NCI-H82 treated with DMSO at 0.1 percent for 48 hours (cell line): ENCODE results near the gene MRPL58.
A peak's percentile ranks its signal among the peaks of the same experiment; 100 is the strongest.
"Not testable (repeated sequence)": the region's sequence is repeated elsewhere in the genome, so short reads cannot be mapped to it uniquely, and the experiment has no call there.

Source experiments
- DNase-seq: peaks from one replicate; lab custom pipeline; 2025; ENCODE audit not compliant: unreplicated experiment; lab: John Stamatoyannopoulos, UW

The MRPL58 gene

GRCh38 chr17:75012096-75012345 is 449 bp upstream of the MRPL58 start:
- no peak for DNase-seq

- no peak for DNase-seq
These were observed 656 bp downstream of the MRPL58 start for GRCh38 chr17:75013092-75013559.

- no peak for DNase-seq
These were observed 6.7 kb downstream of the MRPL58 start for GRCh38 chr17:75019146-75019545.

GRCh38 chr17:75019710-75020109 is 7.2 kb downstream of the MRPL58 start:
- DNase-seq: peak; percentile 40

GRCh38 chr17:75020331-75021110 is 8.1 kb downstream of the MRPL58 start:
- DNase-seq: no peak

GRCh38 chr17:75024686-75025397 is 12.4 kb downstream of the MRPL58 start:
- no peak for DNase-seq

- not testable (repeated sequence) for DNase-seq
These were observed 12.9 kb downstream of the MRPL58 start for GRCh38 chr17:75025398-75025734.

GRCh38 chr17:75026650-75027049 is 14.2 kb downstream of the MRPL58 start:
- DNase-seq: not testable (repeated sequence)

GRCh38 chr17:75030161-75030560 is 17.7 kb downstream of the MRPL58 start:
- no peak for DNase-seq

- DNase-seq: peak; percentile 91
These were observed 19.7 kb downstream of the MRPL58 start for GRCh38 chr17:75031972-75032719.

GRCh38 chr17:75032720-75033280 is 20.3 kb downstream of the MRPL58 start:
- no peak for DNase-seq

- DNase-seq: peak; percentile 79
These were observed 21.1 kb downstream of the MRPL58 start for GRCh38 chr17:75033346-75034235.

GRCh38 chr17:75034236-75034908 is 21.9 kb downstream of the MRPL58 start:
- peak; percentile 83 for DNase-seq

GRCh38 chr17:75036643-75037268 is 24.3 kb downstream of the MRPL58 start:
- no peak for DNase-seq

- DNase-seq: no peak
These were observed 26.8 kb downstream of the MRPL58 start for GRCh38 chr17:75039238-75039637.

GRCh38 chr17:75041656-75042280 is 29.3 kb downstream of the MRPL58 start:
- DNase-seq: no peak

- not testable (repeated sequence) for DNase-seq
These were observed 31.3 kb downstream of the MRPL58 start for GRCh38 chr17:75043789-75044188.

- DNase-seq: no peak
These were observed 32.2 kb downstream of the MRPL58 start for GRCh38 chr17:75044716-75045115.

- not testable (repeated sequence) for DNase-seq
These were observed 33.5 kb downstream of the MRPL58 start for GRCh38 chr17:75045946-75046406.
